ENCODE measurements around the gene CYB5R4.

The CYB5R4 gene

DNA sequence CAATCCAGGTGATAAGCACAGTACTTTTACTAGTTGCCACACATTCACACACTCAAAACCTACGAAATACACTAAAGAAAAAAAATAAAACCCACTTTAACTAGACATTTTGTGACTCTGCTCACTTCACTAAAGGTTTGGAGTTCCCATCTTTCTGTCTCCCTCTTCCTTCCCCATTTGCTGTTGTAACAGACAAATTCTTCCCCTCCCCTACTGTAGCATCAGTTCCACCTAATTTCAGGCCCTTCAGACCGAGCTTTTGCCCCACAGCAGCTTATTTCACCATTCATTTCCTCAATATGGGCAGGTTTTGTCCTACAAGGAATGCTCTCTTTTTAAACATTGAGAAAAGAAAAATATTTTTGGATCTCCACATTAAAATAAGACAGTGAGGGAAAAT is 142.7 kb downstream of the CYB5R4 start:
- Histone ChIP-seq H3K4me1 (ENCODE audit: control insufficient read depth, insufficient read depth, low read length, poor library complexity, severe bottlenecking) (no peaks in the 10 kb centered on the region), H3K9me3 (ENCODE audit: control insufficient read depth, low read length) (no peaks in the 10 kb centered on the region), H3K27me3 (replicated peaks; ENCODE audit: control insufficient read depth, insufficient read depth, low read length, poor library complexity, severe bottlenecking) (no peaks in the 10 kb centered on the region), H3K4me3 (ENCODE audit: insufficient read depth, low read depth, low read length, poor library complexity, severe bottlenecking) (no peak overlapping the region), H3K36me3 (ENCODE audit: control insufficient read depth, insufficient read depth, low read length) (no peaks in the 10 kb centered on the region), H3K27ac (ENCODE audit: insufficient read depth, low read length, poor library complexity, severe bottlenecking) (no peak overlapping the region)
- no peak for DNase-seq

DNA sequence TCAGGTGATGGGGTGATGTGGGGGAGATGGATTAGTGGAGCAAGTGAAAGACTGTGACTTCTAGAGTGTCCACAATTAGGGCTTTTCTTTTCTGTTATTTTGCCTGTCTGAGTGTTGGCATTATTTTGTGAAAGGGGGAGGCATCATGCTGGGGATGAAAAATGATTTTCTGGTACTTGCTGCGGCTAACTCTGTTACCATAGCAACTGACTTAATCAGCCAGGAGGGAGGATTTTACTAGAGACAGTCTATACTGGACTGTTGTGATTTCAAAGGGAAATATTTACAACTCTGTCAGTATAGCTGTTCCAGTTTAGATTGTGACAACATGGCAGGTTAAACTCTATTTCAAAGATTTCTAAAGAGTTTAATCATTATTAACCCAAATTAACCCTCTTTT is 143.6 kb downstream of the CYB5R4 start:
- Histone ChIP-seq H3K27ac (ENCODE audit: insufficient read depth, low read length, poor library complexity, severe bottlenecking) (no peak overlapping the region), H3K9me3 (ENCODE audit: control insufficient read depth, low read length) (no peaks in the 10 kb centered on the region), H3K4me1 (ENCODE audit: control insufficient read depth, insufficient read depth, low read length, poor library complexity, severe bottlenecking) (no peaks in the 10 kb centered on the region), H3K36me3 (ENCODE audit: control insufficient read depth, insufficient read depth, low read length) (no peaks in the 10 kb centered on the region), H3K27me3 (replicated peaks; ENCODE audit: control insufficient read depth, insufficient read depth, low read length, poor library complexity, severe bottlenecking) (no peaks in the 10 kb centered on the region), H3K4me3 (ENCODE audit: insufficient read depth, low read depth, low read length, poor library complexity, severe bottlenecking) (no peak overlapping the region)
- no peak for DNase-seq

DNA sequence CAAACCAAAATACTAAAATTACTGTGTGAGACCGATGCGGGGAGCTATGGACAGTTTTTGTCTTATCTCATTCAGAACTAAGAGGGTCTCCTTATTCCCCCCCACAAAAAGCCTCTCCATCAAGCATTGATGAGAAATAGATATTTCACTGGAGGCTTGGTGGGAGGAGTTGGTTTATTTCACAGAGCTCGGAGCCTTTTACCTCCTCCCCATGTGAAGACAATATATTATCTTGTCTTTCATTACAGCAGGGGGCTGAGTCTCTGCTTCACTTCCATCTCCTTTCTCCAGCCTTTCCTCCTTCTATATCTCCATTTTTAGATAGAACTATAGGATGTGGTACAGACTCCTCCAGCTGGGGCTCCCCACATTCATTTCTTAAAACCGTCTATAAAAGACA is 144.2 kb downstream of the CYB5R4 start:
- Histone ChIP-seq H3K4me1 (ENCODE audit: control insufficient read depth, insufficient read depth, low read length, poor library complexity, severe bottlenecking) (no peaks in the 10 kb centered on the region), H3K4me3 (ENCODE audit: insufficient read depth, low read depth, low read length, poor library complexity, severe bottlenecking) (no peak overlapping the region), H3K9me3 (ENCODE audit: control insufficient read depth, low read length) (no peaks in the 10 kb centered on the region), H3K27ac (ENCODE audit: insufficient read depth, low read length, poor library complexity, severe bottlenecking) (no peak overlapping the region), H3K36me3 (ENCODE audit: control insufficient read depth, insufficient read depth, low read length) (no peaks in the 10 kb centered on the region), H3K27me3 (replicated peaks; ENCODE audit: control insufficient read depth, insufficient read depth, low read length, poor library complexity, severe bottlenecking) (no peaks in the 10 kb centered on the region)
- no peak for DNase-seq

DNA sequence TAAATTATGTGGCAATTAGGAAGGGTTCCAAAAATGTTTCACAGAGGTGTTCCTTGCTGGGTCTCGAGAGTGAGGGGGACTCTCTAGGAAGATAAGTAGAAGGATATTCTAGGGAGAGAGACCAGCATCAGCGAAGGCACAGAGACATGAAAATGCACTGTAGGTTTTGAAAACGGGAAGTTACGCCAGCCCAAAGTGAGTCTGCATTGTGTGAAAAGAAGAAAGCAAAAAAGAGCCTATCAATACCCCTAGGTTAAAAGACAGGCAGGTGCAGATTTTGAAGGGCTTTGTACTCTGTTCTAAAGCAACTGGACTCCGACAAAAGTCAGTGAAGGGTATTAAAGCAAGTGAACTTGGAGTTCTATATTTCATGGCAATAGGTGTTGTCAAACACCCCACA is 148.4 kb downstream of the CYB5R4 start:
- no peak overlapping the region for H3K4me3 ChIP-seq (ENCODE audit: insufficient read depth, low read depth, low read length, poor library complexity, severe bottlenecking)
- no peaks in the 10 kb centered on the region for H3K27me3 ChIP-seq (replicated peaks; ENCODE audit: control insufficient read depth, insufficient read depth, low read length, poor library complexity, severe bottlenecking)
- DNase-seq, result no peak
- no peaks in the 10 kb centered on the region for H3K36me3 ChIP-seq (ENCODE audit: control insufficient read depth, insufficient read depth, low read length)
- H3K27ac ChIP-seq (ENCODE audit: insufficient read depth, low read length, poor library complexity, severe bottlenecking), result no peak overlapping the region
- H3K4me1 ChIP-seq (ENCODE audit: control insufficient read depth, insufficient read depth, low read length, poor library complexity, severe bottlenecking), result no peaks in the 10 kb centered on the region
- no peaks in the 10 kb centered on the region for H3K9me3 ChIP-seq (ENCODE audit: control insufficient read depth, low read length)

DNA sequence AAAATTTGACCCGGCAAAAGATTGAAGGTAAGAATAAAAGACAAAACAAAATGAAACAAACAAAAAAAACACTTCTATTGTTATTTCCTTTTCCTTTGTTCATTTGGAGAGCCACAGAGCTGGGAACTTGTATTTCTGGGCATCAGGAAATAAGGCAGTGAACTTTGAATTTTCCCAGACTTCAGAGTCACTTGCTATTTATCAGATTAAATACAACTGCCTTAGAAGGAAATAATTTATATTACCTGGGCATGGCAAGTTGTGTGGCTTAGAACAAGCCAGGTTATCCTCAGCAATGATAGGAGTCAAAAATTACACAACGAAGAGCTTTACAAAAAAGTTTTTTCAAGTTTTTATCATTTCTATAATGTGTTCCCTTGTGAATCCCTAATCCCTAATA is 153.9 kb downstream of the CYB5R4 start:
- H3K4me1 ChIP-seq (ENCODE audit: control insufficient read depth, insufficient read depth, low read length, poor library complexity, severe bottlenecking), result no peaks in the 10 kb centered on the region
- no peak for DNase-seq
- no peaks in the 10 kb centered on the region for H3K27me3 ChIP-seq (replicated peaks; ENCODE audit: control insufficient read depth, insufficient read depth, low read length, poor library complexity, severe bottlenecking)
- H3K36me3 ChIP-seq (ENCODE audit: control insufficient read depth, insufficient read depth, low read length), result no peaks in the 10 kb centered on the region
- no peaks in the 10 kb centered on the region for H3K9me3 ChIP-seq (ENCODE audit: control insufficient read depth, low read length)
- no peak overlapping the region for H3K27ac ChIP-seq (ENCODE audit: insufficient read depth, low read length, poor library complexity, severe bottlenecking)
- H3K4me3 ChIP-seq (ENCODE audit: insufficient read depth, low read depth, low read length, poor library complexity, severe bottlenecking), result no peak overlapping the region

DNA sequence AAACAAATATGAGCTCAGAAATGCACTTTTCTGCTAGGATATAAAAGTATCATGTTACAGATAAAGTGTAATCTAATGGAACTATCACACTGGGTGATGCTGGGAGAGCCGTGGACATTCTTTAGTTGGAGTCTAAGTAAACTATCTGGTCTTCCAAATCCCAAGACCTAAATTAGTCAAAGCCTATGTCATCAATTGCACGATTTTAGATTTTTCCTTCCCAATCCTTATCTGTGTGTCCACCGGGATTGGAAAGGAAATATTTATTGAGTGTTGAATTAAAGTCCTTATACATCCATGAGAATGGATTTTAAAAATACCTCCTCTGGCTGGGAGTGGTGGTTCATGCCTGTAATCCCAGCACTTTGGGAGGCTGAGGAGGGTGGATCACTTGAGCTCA is 154.4 kb downstream of the CYB5R4 start:
- Histone ChIP-seq H3K9me3 (ENCODE audit: control insufficient read depth, low read length) (no peaks in the 10 kb centered on the region), H3K4me3 (ENCODE audit: insufficient read depth, low read depth, low read length, poor library complexity, severe bottlenecking) (no peak overlapping the region), H3K27ac (ENCODE audit: insufficient read depth, low read length, poor library complexity, severe bottlenecking) (no peak overlapping the region), H3K36me3 (ENCODE audit: control insufficient read depth, insufficient read depth, low read length) (no peaks in the 10 kb centered on the region), H3K4me1 (ENCODE audit: control insufficient read depth, insufficient read depth, low read length, poor library complexity, severe bottlenecking) (no peaks in the 10 kb centered on the region), H3K27me3 (replicated peaks; ENCODE audit: control insufficient read depth, insufficient read depth, low read length, poor library complexity, severe bottlenecking) (no peaks in the 10 kb centered on the region)
- DNase-seq, result no peak

DNA sequence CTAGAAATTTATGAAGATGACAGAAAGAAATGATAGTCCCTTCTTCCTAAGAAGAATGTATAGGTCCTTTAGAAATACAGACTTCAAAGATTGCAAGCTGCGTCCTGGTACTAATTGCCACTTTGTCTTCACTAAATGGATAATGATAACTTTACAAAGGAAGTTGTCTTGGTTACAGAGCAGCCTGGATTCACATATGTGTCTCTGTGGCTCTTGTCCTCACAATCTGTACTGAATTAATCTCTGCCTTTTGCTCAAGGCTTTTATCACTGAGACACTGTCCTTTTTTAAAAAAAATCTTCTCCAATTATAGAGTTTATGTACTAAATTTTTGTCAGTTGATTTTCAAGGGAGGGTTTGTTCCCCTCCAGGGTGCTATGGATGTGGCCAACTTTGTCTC is 156.5 kb downstream of the CYB5R4 start:
- Histone ChIP-seq H3K9me3 (ENCODE audit: control insufficient read depth, low read length) (no peaks in the 10 kb centered on the region), H3K27ac (ENCODE audit: insufficient read depth, low read length, poor library complexity, severe bottlenecking) (no peak overlapping the region), H3K27me3 (replicated peaks; ENCODE audit: control insufficient read depth, insufficient read depth, low read length, poor library complexity, severe bottlenecking) (no peaks in the 10 kb centered on the region), H3K4me1 (ENCODE audit: control insufficient read depth, insufficient read depth, low read length, poor library complexity, severe bottlenecking) (no peaks in the 10 kb centered on the region), H3K36me3 (ENCODE audit: control insufficient read depth, insufficient read depth, low read length) (no peaks in the 10 kb centered on the region), H3K4me3 (ENCODE audit: insufficient read depth, low read depth, low read length, poor library complexity, severe bottlenecking) (no peak overlapping the region)
- DNase-seq, result no peak

All from effector memory CD4-positive, alpha-beta T cell (primary cell).